PC-3 (cell line): ENCODE results near the gene VPS8. TPM values are rescaled to one million over a fixed set of nuclear protein-coding genes. Genes with fewer than 3 reads are reported as not detected.

Experiments
- ATAC-seq: fragments of 200-7000 bp; cut with Tn5 transposase; 2 replicates; pipeline ENCODE4 v1.9.1; 2020; ENCODE audit warnings: mild to moderate bottlenecking, moderate library complexity
- BruUV-seq: library from RNA; stranded (reverse); fragments of 400-500 nt; replicated peaks from 2 replicates; lab custom pipeline; 2021; lab: Mats Ljungman, UMichigan
- CTCF ChIA-PET: fragments of 300-600 bp; sonication (Branson Sonifier 250); formaldehyde crosslinking; loops from one replicate; lab custom pipeline; 2022; ENCODE audit warnings: antibody characterized with exemption; lab: Charles Lee
- POLR2A ChIA-PET: fragments of 300-600 bp; sonication (Branson Sonifier 250); formaldehyde crosslinking; loops from one replicate; lab custom pipeline; 2022; ENCODE audit warnings: antibody characterized with exemption; ENCODE audit not compliant: unreplicated experiment; lab: Charles Lee
- DNase-seq: peaks from one replicate; pipeline ENCODE4 v3.0.0-alpha.2; 2015
- H2AFZ ChIP-seq: fragments of 300-600 bp; sonication (generic); 2 replicates; pipeline ENCODE4 v1.6.0; 2016; ENCODE audit warnings: antibody characterized with exemption, low read length
- H3F3A ChIP-seq: fragments of 300-600 bp; sonication (generic); one replicate; pipeline ENCODE4 v1.6.0; 2017; ENCODE audit warnings: antibody characterized with exemption, low read length, control low read depth, mild to moderate bottlenecking; ENCODE audit not compliant: unreplicated experiment
- H3K27ac ChIP-seq: fragments of 300-600 bp; sonication (generic); 2 replicates; pipeline ENCODE4 v1.5.1; 2016; ENCODE audit warnings: mild to moderate bottlenecking, low read length
- H3K27me3 ChIP-seq: fragments of 300-600 bp; sonication (generic); 2 replicates; pipeline ENCODE4 v1.6.1; 2016; ENCODE audit warnings: low read length, mixed read lengths
- H3K36me3 ChIP-seq: fragments of 300-600 bp; sonication (generic); 2 replicates; pipeline ENCODE4 v1.6.1; 2016; ENCODE audit warnings: low read depth, mixed run types, low read length, mixed read lengths
- H3K4me1 ChIP-seq: fragments of 300-600 bp; sonication (generic); 2 replicates; pipeline ENCODE4 v1.5.1; 2016; ENCODE audit warnings: low read length; ENCODE audit not compliant: insufficient read depth
- H3K4me2 ChIP-seq: fragments of 300-600 bp; sonication (generic); 2 replicates; pipeline ENCODE4 v1.6.0; 2016; ENCODE audit warnings: low read length
- H3K4me3 ChIP-seq: fragments of 300-600 bp; sonication (generic); 2 replicates; pipeline ENCODE4 v1.5.1; 2016; ENCODE audit warnings: mild to moderate bottlenecking, low read length, mixed read lengths
- H3K79me2 ChIP-seq: fragments of 300-600 bp; sonication (generic); 2 replicates; pipeline ENCODE4 v1.6.1; 2017; ENCODE audit warnings: low read length, mixed read lengths
- H3K9ac ChIP-seq: fragments of 300-600 bp; sonication (generic); 2 replicates; pipeline ENCODE4 v1.6.0; 2016; ENCODE audit warnings: mild to moderate bottlenecking, low read length
- H3K9me2 ChIP-seq: fragments of 300-600 bp; sonication (generic); replicated peaks from 2 replicates; pipeline ENCODE4 v1.6.1; 2016; ENCODE audit warnings: mixed run types, low read length, mixed read lengths
- H3K9me3 ChIP-seq: fragments of 300-600 bp; sonication (generic); 2 replicates; pipeline ENCODE4 v1.6.1; 2016; ENCODE audit warnings: low read length, mixed read lengths
- H4K20me1 ChIP-seq: fragments of 300-600 bp; sonication (generic); 2 replicates; pipeline ENCODE4 v1.6.1; 2016; ENCODE audit warnings: low read length, mixed read lengths
- CTCF ChIP-seq: fragments of 300-600 bp; sonication (generic); conservative IDR thresholded peaks from 2 replicates; pipeline ENCODE4 v1.5.1; 2017; ENCODE audit warnings: antibody characterized with exemption, low read depth, mild to moderate bottlenecking, low read length
- EZH2 ChIP-seq: fragments of 300-600 bp; sonication (generic); IDR thresholded peaks from one replicate; pipeline ENCODE4 v1.6.1; 2017; ENCODE audit warnings: antibody characterized with exemption, mild to moderate bottlenecking, low read length; ENCODE audit not compliant: unreplicated experiment
- EZH2phosphoT487 ChIP-seq: fragments of 300-600 bp; sonication (generic); IDR thresholded peaks from 2 replicates; pipeline ENCODE4 v1.6.1; 2018; ENCODE audit warnings: mild to moderate bottlenecking, antibody characterized with exemption, low read length, borderline replicate concordance
- intact Hi-C: fragments of 100-400 bp; cut with micrococcal nuclease; formaldehyde crosslinking; loops from 2 replicates; pipeline ENCODE4 v1.9.0; 2023
- total RNA-seq: library from RNA; depleted of rRNA; stranded (reverse); fragments of >200 nt; gene quantifications from 2 replicates; pipeline ENCODE4 v1.2.3, GENCODE V29; 2014

Gene VPS8
- total RNA-seq, 1 experiment from 2014 or later, result 38.0 TPM

DNA sequence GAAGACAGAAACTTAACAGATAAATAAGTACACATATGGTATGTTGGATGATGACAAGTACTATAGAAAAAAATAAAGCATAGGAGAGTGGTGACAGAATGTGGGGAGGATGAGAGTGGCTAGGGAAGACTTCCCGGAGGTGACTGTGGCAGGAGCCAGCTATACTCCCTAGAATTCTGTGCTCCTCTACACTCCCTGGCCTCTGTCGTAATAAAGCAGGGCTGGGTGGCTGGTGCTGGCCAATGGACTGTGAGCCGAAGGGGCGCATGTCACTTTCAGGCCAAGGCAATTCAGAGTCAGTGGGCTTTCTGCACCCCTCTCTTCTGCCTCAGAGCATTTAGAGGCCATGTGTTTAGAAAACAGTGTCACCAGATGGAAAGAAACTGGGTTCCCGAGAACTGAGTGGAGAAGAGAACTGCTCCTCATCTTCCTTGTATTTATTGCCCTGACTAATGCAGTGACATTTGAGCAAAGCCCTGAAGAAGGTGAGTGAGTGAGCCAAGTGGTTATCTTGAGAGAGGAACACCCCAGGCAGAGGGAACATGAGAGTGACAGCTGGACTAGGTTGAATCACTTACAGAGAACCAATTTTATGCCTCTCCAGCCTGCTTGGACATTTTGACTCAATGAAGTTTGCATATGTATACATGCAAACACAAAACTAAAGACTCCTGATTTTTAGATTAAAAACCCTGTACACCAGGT is 5.2 kb upstream of the VPS8 start:
- Histone ChIP-seq H3K9me3 (no peaks in the 10 kb centered on the region), H3K27me3 (peaks cover 2% of the 10 kb centered on the region; the same call in 1 of the 2 replicates), H3F3A (no peaks in the 10 kb centered on the region), H2AFZ (no peak overlapping the region), H3K79me2 (no peaks in the 10 kb centered on the region), H3K4me3 (no peak overlapping the region), H3K9ac (no peak overlapping the region), H3K27ac (no peak overlapping the region), H3K9me2 (no peaks in the 10 kb centered on the region), H4K20me1 (no peaks in the 10 kb centered on the region), H3K36me3 (no peaks in the 10 kb centered on the region), H3K4me2 (no peak overlapping the region), H3K4me1 (peaks cover 5% of the 10 kb centered on the region; the same call in 1 of the 2 replicates)
- POLR2A ChIA-PET, result no interaction called here
- BruUV-seq, result no TSS peak
- intact Hi-C loops, result loop anchor here (10.0 kb wide), 1 partner anchor 432 kb away; the partner anchor contains the start of gene THPO
- CTCF ChIA-PET, result no interaction called here
- ATAC-seq (peak; percentile 30), DNase-seq (peak; percentile 45)
- TF ChIP-seq EZH2phosphoT487 (no peak), CTCF (no peak), EZH2 (no peak)

DNA sequence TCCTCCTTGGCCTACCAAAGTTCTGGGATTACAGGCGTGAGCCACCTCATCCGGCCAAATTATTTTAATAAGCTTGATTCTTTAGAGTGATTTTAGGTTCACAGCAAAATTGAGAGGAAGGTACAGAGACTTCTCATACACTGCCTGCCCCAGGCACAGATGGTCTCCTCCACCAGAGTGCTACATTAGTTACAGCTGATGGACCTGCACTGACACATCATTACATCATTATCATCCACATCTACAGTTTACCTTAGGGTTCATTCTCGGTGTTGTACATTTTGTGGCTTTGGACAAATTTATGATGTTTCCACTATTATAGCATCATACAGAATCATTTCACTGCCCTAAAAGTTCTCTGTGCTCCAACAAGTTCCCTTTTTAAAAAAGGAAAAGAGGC is 4.4 kb upstream of the VPS8 start:
- CTCF ChIA-PET, result interaction anchor here (0.5 kb wide), 1 partner anchor 258 kb away, joined by 6 read pairs; no protein-coding TSS in a partner anchor
- Histone ChIP-seq H3K9me2 (no peaks in the 10 kb centered on the region), H3K9ac (no peak overlapping the region), H4K20me1 (no peaks in the 10 kb centered on the region), H3K79me2 (peaks cover 5% of the 10 kb centered on the region), H3K4me1 (peaks cover 6% of the 10 kb centered on the region; the same call in 1 of the 2 replicates), H3K36me3 (no peaks in the 10 kb centered on the region), H2AFZ (no peak overlapping the region), H3K4me3 (no peak overlapping the region), H3K4me2 (no peak overlapping the region), H3K27ac (no peak overlapping the region), H3K9me3 (no peaks in the 10 kb centered on the region), H3F3A (no peaks in the 10 kb centered on the region), H3K27me3 (no peaks in the 10 kb centered on the region)
- TF ChIP-seq EZH2phosphoT487, result no peak
- TF ChIP-seq EZH2, result no peak
- no peak for TF ChIP-seq CTCF
- POLR2A ChIA-PET, result no interaction called here
- BruUV-seq, result no TSS peak
- intact Hi-C loops, result loop anchor here (10.0 kb wide), 1 partner anchor 433 kb away; the partner anchor contains the start of gene THPO
- DNase-seq (peak; percentile 18), ATAC-seq (no peak)

- no peaks in the 10 kb centered on the region for H3F3A ChIP-seq
- intact Hi-C loops, result loop anchor here (10.0 kb wide), 1 partner anchor 433 kb away; the partner anchor contains the start of gene THPO
- H3K4me3 ChIP-seq, result no peak overlapping the region
- H3K4me1 ChIP-seq, result peaks cover 9% of the 10 kb centered on the region
- no peaks in the 10 kb centered on the region for H3K36me3 ChIP-seq
- no TSS peak for BruUV-seq
- H2AFZ ChIP-seq, result no peak overlapping the region
- ChIA-PET POLR2A (no interaction called here), CTCF (interaction anchor here (0.5 kb wide), 1 partner anchor 258 kb away, joined by 6 read pairs; no protein-coding TSS in a partner anchor)
- TF ChIP-seq EZH2 (no peak), CTCF (peak; percentile 37; the same call in 1 of the 2 replicates)
- H3K79me2 ChIP-seq, result peaks cover 9% of the 10 kb centered on the region
- H4K20me1 ChIP-seq, result no peaks in the 10 kb centered on the region
- ATAC-seq (no peak), DNase-seq (no peak)
- no peak overlapping the region for H3K27ac ChIP-seq
- H3K4me2 ChIP-seq, result no peak overlapping the region
- no peak overlapping the region for H3K9ac ChIP-seq
- H3K27me3 ChIP-seq, result no peaks in the 10 kb centered on the region
- H3K9me2 ChIP-seq, result no peaks in the 10 kb centered on the region
- H3K9me3 ChIP-seq, result no peaks in the 10 kb centered on the region
Observed at GRCh38 chr3:184808021-184808420, 3.9 kb upstream of the VPS8 start.
